Measurements from ENCODE around the gene AUTS2. TPM values are rescaled to one million over a fixed set of nuclear protein-coding genes. Genes with fewer than 3 reads are reported as not detected.

Gene AUTS2
- total RNA-seq, 1 experiment from 2014 or later = 50.0 TPM

DNA sequence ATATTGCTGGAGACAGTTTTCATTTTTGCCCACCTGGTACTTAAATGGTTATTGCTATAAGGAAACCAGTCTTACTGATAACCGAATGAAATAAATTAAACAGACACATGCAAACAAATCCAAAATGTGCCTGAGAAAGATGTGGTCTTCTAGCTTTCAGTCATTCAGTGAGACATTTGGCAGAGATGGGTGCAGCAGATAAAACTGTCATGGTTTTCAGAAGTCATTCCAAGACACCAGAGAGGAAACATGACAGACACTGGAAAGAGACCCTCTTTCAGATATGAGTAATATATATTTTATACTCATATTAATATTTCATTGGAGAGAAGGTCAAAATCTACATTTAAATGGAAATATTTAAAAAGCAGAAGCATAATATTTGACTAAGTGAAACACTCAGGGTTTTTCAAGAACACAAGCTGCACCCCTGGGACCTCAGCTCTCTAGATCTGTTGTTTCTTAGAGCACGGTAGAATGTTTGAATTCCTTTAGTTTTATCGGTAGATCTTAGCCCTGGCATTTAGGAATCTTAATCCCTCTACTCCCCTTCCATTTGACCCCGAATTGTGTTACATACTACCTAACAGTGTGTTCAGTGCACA, 246.1 kb downstream of the AUTS2 start:
- Mint-ChIP-seq H3K27ac (no peak overlapping the region), H3K4me1 (peaks cover 17% of the 10 kb centered on the region), H3K9me3 (no peaks in the 10 kb centered on the region), H3K27me3 (ENCODE audit: low read depth) (no peaks in the 10 kb centered on the region; the same call in 1 of the 2 replicates), H3K4me3 (no peak overlapping the region), H3K36me3 (no peaks in the 10 kb centered on the region)
- POLR2A ChIA-PET = no interaction called here
- CTCF ChIA-PET = no interaction called here
- TF ChIP-seq, protein P1, sequence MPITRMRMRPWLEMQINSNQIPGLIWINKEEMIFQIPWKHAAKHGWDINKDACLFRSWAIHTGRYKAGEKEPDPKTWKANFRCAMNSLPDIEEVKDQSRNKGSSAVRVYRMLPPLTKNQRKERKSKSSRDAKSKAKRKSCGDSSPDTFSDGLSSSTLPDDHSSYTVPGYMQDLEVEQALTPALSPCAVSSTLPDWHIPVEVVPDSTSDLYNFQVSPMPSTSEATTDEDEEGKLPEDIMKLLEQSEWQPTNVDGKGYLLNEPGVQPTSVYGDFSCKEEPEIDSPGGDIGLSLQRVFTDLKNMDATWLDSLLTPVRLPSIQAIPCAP (CRISPR knock-in tag; IDR thresholded peaks at IDR 0.05) = no peak
- TF ChIP-seq, protein P2, sequence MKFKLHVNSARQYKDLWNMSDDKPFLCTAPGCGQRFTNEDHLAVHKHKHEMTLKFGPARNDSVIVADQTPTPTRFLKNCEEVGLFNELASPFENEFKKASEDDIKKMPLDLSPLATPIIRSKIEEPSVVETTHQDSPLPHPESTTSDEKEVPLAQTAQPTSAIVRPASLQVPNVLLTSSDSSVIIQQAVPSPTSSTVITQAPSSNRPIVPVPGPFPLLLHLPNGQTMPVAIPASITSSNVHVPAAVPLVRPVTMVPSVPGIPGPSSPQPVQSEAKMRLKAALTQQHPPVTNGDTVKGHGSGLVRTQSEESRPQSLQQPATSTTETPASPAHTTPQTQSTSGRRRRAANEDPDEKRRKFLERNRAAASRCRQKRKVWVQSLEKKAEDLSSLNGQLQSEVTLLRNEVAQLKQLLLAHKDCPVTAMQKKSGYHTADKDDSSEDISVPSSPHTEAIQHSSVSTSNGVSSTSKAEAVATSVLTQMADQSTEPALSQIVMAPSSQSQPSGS (CRISPR knock-in tag; IDR thresholded peaks at IDR 0.05; ENCODE audit: borderline replicate concordance, low read depth) = no peak
- TF ChIP-seq TEAD1 (CRISPR knock-in tag; IDR thresholded peaks at IDR 0.05) = no peak
- TF ChIP-seq, protein P3, sequence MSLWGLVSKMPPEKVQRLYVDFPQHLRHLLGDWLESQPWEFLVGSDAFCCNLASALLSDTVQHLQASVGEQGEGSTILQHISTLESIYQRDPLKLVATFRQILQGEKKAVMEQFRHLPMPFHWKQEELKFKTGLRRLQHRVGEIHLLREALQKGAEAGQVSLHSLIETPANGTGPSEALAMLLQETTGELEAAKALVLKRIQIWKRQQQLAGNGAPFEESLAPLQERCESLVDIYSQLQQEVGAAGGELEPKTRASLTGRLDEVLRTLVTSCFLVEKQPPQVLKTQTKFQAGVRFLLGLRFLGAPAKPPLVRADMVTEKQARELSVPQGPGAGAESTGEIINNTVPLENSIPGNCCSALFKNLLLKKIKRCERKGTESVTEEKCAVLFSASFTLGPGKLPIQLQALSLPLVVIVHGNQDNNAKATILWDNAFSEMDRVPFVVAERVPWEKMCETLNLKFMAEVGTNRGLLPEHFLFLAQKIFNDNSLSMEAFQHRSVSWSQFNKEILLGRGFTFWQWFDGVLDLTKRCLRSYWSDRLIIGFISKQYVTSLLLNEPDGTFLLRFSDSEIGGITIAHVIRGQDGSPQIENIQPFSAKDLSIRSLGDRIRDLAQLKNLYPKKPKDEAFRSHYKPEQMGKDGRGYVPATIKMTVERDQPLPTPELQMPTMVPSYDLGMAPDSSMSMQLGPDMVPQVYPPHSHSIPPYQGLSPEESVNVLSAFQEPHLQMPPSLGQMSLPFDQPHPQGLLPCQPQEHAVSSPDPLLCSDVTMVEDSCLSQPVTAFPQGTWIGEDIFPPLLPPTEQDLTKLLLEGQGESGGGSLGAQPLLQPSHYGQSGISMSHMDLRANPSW (CRISPR knock-in tag; conservative IDR thresholded peaks at IDR 0.05; ENCODE audit: low read depth) = no peak
- no peak for TF ChIP-seq CREB1 (CRISPR knock-in tag; IDR thresholded peaks at IDR 0.05)
- no peak for TF ChIP-seq SMAD4 (CRISPR knock-in tag; IDR thresholded peaks at IDR 0.05)
- TF ChIP-seq ETV6 (CRISPR knock-in tag; IDR thresholded peaks at IDR 0.05) = no peak
- no peak for TF ChIP-seq FOXK1 (CRISPR knock-in tag; IDR thresholded peaks at IDR 0.05)
- no peak for TF ChIP-seq KAT7 (CRISPR knock-in tag; IDR thresholded peaks at IDR 0.05; ENCODE audit: borderline replicate concordance)
- TF ChIP-seq ZNF416 (CRISPR knock-in tag; IDR thresholded peaks at IDR 0.05) = no peak
- no peak for TF ChIP-seq SMAD3 (CRISPR knock-in tag; IDR thresholded peaks at IDR 0.05; ENCODE audit: borderline replicate concordance)
- TF ChIP-seq, protein P4, sequence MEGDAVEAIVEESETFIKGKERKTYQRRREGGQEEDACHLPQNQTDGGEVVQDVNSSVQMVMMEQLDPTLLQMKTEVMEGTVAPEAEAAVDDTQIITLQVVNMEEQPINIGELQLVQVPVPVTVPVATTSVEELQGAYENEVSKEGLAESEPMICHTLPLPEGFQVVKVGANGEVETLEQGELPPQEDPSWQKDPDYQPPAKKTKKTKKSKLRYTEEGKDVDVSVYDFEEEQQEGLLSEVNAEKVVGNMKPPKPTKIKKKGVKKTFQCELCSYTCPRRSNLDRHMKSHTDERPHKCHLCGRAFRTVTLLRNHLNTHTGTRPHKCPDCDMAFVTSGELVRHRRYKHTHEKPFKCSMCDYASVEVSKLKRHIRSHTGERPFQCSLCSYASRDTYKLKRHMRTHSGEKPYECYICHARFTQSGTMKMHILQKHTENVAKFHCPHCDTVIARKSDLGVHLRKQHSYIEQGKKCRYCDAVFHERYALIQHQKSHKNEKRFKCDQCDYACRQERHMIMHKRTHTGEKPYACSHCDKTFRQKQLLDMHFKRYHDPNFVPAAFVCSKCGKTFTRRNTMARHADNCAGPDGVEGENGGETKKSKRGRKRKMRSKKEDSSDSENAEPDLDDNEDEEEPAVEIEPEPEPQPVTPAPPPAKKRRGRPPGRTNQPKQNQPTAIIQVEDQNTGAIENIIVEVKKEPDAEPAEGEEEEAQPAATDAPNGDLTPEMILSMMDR (IDR thresholded peaks at IDR 0.05) = no peak
- no peak for ATAC-seq
- no peak for DNase-seq (ENCODE audit: low spot score)

DNA sequence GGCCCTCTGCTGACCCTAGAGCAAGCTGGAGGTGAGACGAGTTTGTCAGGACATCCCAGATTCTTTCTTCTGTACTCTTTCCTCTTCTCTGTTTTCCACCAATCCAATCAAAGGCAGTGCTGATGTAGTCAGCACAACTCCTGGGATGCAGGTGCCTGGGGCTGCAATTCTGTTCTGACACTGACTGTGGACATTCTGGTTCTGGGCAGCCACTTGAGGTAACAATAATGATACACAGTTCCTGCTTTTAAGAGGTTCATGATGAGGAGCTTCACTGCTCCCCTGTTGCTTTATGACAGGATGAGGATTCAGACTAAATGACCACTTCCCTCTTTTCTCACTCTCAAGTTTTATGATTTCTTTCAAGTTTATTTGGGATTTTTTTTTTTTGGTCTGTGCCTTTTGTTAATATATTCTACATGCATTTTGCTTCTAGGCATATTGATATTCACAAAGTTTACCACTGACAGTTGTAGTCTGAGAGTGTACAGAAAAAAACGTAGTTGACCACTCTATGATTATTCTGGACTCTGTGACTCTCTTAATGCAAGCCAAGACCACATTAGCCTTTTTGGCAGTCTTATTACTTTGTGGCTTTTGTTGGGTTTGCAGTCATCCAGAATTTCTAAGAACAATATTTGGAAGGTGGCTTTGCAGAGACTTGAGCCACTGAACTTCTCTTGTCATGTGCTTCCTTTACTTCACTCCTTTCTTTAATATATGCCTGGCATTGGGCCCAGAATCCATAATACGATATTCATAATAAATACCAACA, 247.6 kb downstream of the AUTS2 start:
- no peak for DNase-seq (ENCODE audit: low spot score)
- Mint-ChIP-seq H3K27ac (no peak overlapping the region), H3K36me3 (no peaks in the 10 kb centered on the region), H3K27me3 (ENCODE audit: low read depth) (no peaks in the 10 kb centered on the region; the same call in 1 of the 2 replicates), H3K4me1 (peaks cover 6% of the 10 kb centered on the region), H3K4me3 (no peak overlapping the region), H3K9me3 (no peaks in the 10 kb centered on the region)
- CTCF ChIA-PET = no interaction called here
- POLR2A ChIA-PET = no interaction called here
- no peak for ATAC-seq
- no peak for TF ChIP-seq FOXP1 (CRISPR knock-in tag; IDR thresholded peaks at IDR 0.05; ENCODE audit: borderline replicate concordance)
- TF ChIP-seq, protein P5, sequence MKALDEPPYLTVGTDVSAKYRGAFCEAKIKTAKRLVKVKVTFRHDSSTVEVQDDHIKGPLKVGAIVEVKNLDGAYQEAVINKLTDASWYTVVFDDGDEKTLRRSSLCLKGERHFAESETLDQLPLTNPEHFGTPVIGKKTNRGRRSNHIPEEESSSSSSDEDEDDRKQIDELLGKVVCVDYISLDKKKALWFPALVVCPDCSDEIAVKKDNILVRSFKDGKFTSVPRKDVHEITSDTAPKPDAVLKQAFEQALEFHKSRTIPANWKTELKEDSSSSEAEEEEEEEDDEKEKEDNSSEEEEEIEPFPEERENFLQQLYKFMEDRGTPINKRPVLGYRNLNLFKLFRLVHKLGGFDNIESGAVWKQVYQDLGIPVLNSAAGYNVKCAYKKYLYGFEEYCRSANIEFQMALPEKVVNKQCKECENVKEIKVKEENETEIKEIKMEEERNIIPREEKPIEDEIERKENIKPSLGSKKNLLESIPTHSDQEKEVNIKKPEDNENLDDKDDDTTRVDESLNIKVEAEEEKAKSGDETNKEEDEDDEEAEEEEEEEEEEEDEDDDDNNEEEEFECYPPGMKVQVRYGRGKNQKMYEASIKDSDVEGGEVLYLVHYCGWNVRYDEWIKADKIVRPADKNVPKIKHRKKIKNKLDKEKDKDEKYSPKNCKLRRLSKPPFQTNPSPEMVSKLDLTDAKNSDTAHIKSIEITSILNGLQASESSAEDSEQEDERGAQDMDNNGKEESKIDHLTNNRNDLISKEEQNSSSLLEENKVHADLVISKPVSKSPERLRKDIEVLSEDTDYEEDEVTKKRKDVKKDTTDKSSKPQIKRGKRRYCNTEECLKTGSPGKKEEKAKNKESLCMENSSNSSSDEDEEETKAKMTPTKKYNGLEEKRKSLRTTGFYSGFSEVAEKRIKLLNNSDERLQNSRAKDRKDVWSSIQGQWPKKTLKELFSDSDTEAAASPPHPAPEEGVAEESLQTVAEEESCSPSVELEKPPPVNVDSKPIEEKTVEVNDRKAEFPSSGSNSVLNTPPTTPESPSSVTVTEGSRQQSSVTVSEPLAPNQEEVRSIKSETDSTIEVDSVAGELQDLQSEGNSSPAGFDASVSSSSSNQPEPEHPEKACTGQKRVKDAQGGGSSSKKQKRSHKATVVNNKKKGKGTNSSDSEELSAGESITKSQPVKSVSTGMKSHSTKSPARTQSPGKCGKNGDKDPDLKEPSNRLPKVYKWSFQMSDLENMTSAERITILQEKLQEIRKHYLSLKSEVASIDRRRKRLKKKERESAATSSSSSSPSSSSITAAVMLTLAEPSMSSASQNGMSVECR (CRISPR knock-in tag; IDR thresholded peaks at IDR 0.05; ENCODE audit: borderline replicate concordance) = no peak
- TF ChIP-seq, protein P6, sequence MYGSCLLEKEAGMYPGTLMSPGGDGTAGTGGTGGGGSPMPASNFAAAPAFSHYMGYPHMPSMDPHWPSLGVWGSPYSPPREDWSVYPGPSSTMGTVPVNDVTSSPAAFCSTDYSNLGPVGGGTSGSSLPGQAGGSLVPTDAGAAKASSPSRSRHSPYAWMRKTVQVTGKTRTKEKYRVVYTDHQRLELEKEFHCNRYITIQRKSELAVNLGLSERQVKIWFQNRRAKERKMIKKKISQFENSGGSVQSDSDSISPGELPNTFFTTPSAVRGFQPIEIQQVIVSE (CRISPR knock-in tag; IDR thresholded peaks at IDR 0.05; ENCODE audit: borderline replicate concordance) = no peak
- TF ChIP-seq, protein P7, sequence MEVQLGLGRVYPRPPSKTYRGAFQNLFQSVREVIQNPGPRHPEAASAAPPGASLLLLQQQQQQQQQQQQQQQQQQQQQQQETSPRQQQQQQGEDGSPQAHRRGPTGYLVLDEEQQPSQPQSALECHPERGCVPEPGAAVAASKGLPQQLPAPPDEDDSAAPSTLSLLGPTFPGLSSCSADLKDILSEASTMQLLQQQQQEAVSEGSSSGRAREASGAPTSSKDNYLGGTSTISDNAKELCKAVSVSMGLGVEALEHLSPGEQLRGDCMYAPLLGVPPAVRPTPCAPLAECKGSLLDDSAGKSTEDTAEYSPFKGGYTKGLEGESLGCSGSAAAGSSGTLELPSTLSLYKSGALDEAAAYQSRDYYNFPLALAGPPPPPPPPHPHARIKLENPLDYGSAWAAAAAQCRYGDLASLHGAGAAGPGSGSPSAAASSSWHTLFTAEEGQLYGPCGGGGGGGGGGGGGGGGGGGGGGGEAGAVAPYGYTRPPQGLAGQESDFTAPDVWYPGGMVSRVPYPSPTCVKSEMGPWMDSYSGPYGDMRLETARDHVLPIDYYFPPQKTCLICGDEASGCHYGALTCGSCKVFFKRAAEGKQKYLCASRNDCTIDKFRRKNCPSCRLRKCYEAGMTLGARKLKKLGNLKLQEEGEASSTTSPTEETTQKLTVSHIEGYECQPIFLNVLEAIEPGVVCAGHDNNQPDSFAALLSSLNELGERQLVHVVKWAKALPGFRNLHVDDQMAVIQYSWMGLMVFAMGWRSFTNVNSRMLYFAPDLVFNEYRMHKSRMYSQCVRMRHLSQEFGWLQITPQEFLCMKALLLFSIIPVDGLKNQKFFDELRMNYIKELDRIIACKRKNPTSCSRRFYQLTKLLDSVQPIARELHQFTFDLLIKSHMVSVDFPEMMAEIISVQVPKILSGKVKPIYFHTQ (CRISPR knock-in tag; IDR thresholded peaks at IDR 0.05) = no peak
